WTC11 (cell line): ENCODE measurements around the gene LBX1. TPM values are rescaled to one million over a fixed set of nuclear protein-coding genes. Genes with fewer than 3 reads are reported as not detected.
A peak's percentile ranks its signal among the peaks of the same experiment; 100 is the strongest.

ENCODE experiments used
- ATAC-seq: fragments of 200-7000 bp; cut with Tn5 transposase; 2 replicates; pipeline ENCODE4 v1.10.0; 2021; ENCODE audit warnings: mild to moderate bottlenecking, moderate library complexity
- CTCF ChIA-PET: fragments of 300-600 bp; sonication (Branson Sonifier 250); formaldehyde crosslinking; loops from one replicate; lab custom pipeline; 2021; ENCODE audit warnings: antibody characterized with exemption; lab: Charles Lee
- POLR2A ChIA-PET: fragments of 350-600 bp; sonication (Branson Sonifier 250); formaldehyde crosslinking; loops from one replicate; lab custom pipeline; 2021; ENCODE audit warnings: antibody characterized with exemption; lab: Charles Lee
- DNase-seq: peaks from one replicate; pipeline ENCODE4 v3.0.0; 2021; ENCODE audit warnings: low spot score
- H3K27ac Mint-ChIP-seq: 2 replicates; pipeline ENCODE4 v1.8.0; 2021; ENCODE audit warnings: mixed read lengths
- H3K27me3 Mint-ChIP-seq: 2 replicates; pipeline ENCODE4 v1.8.0; 2021; ENCODE audit warnings: low read depth, mild to moderate bottlenecking, moderate library complexity, mixed read lengths
- H3K36me3 Mint-ChIP-seq: 2 replicates; pipeline ENCODE4 v1.8.0; 2021; ENCODE audit warnings: mixed read lengths
- H3K4me1 Mint-ChIP-seq: 2 replicates; pipeline ENCODE4 v1.8.0; 2022; ENCODE audit warnings: mixed read lengths
- H3K4me3 Mint-ChIP-seq: 2 replicates; pipeline ENCODE4 v1.8.0; 2021; ENCODE audit warnings: mild to moderate bottlenecking, moderate library complexity, mixed read lengths
- H3K9me3 Mint-ChIP-seq: 2 replicates; pipeline ENCODE4 v1.8.0; 2021; ENCODE audit warnings: mixed read lengths
- CREB1 ChIP-seq: sonication (generic); formaldehyde crosslinking; IDR thresholded peaks from 2 replicates; pipeline ENCODE4 v1.8.0; 2023; ENCODE audit warnings: mild to moderate bottlenecking, missing genetic modification reagents
- FOXP1 ChIP-seq: sonication (generic); formaldehyde crosslinking; IDR thresholded peaks from 2 replicates; pipeline ENCODE4 v1.8.0; 2022; ENCODE audit warnings: missing genetic modification reagents, mild to moderate bottlenecking, moderate library complexity, borderline replicate concordance
- HMGA2 ChIP-seq: fragments of 250-450 bp; sonication (Bioruptor Pico); IDR thresholded peaks from 2 replicates; pipeline ENCODE4 v1.4.0; 2021; ENCODE audit warnings: mild to moderate bottlenecking, moderate library complexity
- JUN ChIP-seq: sonication (generic); formaldehyde crosslinking; IDR thresholded peaks from 2 replicates; pipeline ENCODE4 v1.8.0; 2023; ENCODE audit warnings: mild to moderate bottlenecking, missing genetic modification reagents
- NR1H2 ChIP-seq: sonication (generic); formaldehyde crosslinking; IDR thresholded peaks from 2 replicates; pipeline ENCODE4 v1.9.0; 2021; ENCODE audit warnings: mild to moderate bottlenecking, moderate library complexity, missing genetic modification reagents
- NR2C2 ChIP-seq: sonication (generic); formaldehyde crosslinking; IDR thresholded peaks from 2 replicates; pipeline ENCODE4 v1.8.0; 2022; ENCODE audit warnings: mild to moderate bottlenecking, missing genetic modification reagents
- RORB ChIP-seq: fragments of 250-450 bp; sonication (Bioruptor Pico); IDR thresholded peaks from 2 replicates; pipeline ENCODE4 v1.9.0; 2021; ENCODE audit warnings: mild to moderate bottlenecking
- SMAD3 ChIP-seq: sonication (generic); formaldehyde crosslinking; IDR thresholded peaks from 2 replicates; pipeline ENCODE4 v1.8.0; 2022; ENCODE audit warnings: missing genetic modification reagents, mild to moderate bottlenecking, borderline replicate concordance
- SP1 ChIP-seq: sonication (generic); formaldehyde crosslinking; conservative IDR thresholded peaks from 2 replicates; pipeline ENCODE4 v1.8.1; 2022; ENCODE audit warnings: missing genetic modification reagents
- TEAD4 ChIP-seq: sonication (generic); formaldehyde crosslinking; IDR thresholded peaks from 2 replicates; pipeline ENCODE4 v1.8.0; 2022; ENCODE audit warnings: mild to moderate bottlenecking, missing genetic modification reagents
- ZNF138 ChIP-seq: sonication (generic); formaldehyde crosslinking; conservative IDR thresholded peaks from 2 replicates; pipeline ENCODE4 v1.8.1; 2022; ENCODE audit warnings: mild to moderate bottlenecking, moderate library complexity, missing genetic modification reagents
- ZNF416 ChIP-seq: fragments of 250-450 bp; sonication (Bioruptor Pico); IDR thresholded peaks from 2 replicates; pipeline ENCODE4 v1.9.0; 2021; ENCODE audit warnings: mild to moderate bottlenecking, inconsistent platforms
- ZNF423 ChIP-seq: fragments of 250-450 bp; sonication (Bioruptor Pico); IDR thresholded peaks from 2 replicates; pipeline ENCODE4 v2.1.2; 2022; ENCODE audit warnings: mild to moderate bottlenecking, moderate library complexity
- total RNA-seq: library from RNA; stranded (reverse); gene quantifications from 3 replicates; pipeline ENCODE4 v1.2.3, GENCODE V29; 2021
- TF ChIP-seq, protein P1 (sequence below): sonication (generic); formaldehyde crosslinking; IDR thresholded peaks from 2 replicates; pipeline ENCODE4 v1.8.0; 2022; ENCODE audit warnings: missing genetic modification reagents
- TF ChIP-seq, protein P2 (sequence below): sonication (generic); formaldehyde crosslinking; IDR thresholded peaks from 2 replicates; pipeline ENCODE4 v1.8.1; 2023; ENCODE audit warnings: mild to moderate bottlenecking, missing genetic modification reagents, borderline replicate concordance
- TF ChIP-seq, protein P3 (sequence below): sonication (generic); formaldehyde crosslinking; IDR thresholded peaks from 2 replicates; pipeline ENCODE4 v1.8.1; 2022; ENCODE audit warnings: low read depth, missing genetic modification reagents, borderline replicate concordance
- TF ChIP-seq, protein P4 (sequence below): sonication (generic); formaldehyde crosslinking; IDR thresholded peaks from 2 replicates; pipeline ENCODE4 v1.8.0; 2022; ENCODE audit warnings: mild to moderate bottlenecking, missing genetic modification reagents
- TF ChIP-seq, protein P5 (sequence below): sonication (generic); formaldehyde crosslinking; IDR thresholded peaks from 2 replicates; pipeline ENCODE4 v1.8.1; 2023; ENCODE audit warnings: mild to moderate bottlenecking, missing genetic modification reagents, moderate library complexity
- TF ChIP-seq, protein P6 (sequence below): sonication (generic); formaldehyde crosslinking; IDR thresholded peaks from 2 replicates; pipeline ENCODE4 v1.8.0; 2022; ENCODE audit warnings: mild to moderate bottlenecking, missing genetic modification reagents
- TF ChIP-seq, protein P7 (sequence below): sonication (generic); formaldehyde crosslinking; IDR thresholded peaks from 2 replicates; pipeline ENCODE4 v1.8.1; 2022; ENCODE audit warnings: mild to moderate bottlenecking, missing genetic modification reagents, moderate library complexity, borderline replicate concordance

Gene LBX1
- total RNA-seq, 1 experiment from 2014 or later: not detected

DNA sequence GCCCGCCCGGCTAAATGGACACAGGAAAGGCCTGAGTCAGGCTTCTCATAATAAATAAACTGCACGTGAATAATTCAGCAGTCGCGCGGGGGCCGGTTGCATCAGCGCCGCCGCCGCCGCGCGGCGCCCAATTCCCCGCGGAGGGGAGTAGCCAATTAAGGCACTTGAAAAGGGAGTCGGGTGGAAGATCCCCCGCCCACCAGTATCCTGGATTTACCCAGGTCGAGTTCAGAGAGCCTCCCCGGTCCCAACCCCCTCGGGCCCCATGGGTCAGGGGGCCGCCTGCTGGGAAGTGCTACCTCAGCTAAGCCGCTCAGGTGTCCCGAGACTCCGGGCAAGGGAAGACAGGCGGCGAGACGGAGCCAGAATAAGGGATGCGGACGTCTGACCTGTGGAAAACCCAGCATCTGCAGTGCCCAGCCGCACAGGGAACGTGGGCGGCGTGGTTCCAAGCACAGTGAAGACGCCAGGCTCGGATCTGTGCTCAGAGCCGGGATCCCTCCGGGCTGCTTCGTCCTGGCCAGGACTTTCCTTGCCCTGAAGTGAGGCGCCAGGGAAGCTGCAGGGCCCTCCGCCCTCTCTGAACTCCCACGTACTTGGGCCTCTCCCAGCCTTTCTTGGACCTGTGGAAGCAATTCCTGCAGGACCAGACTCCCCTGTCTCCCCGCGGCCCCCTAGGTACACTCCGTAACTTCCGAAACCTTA is 7.3 kb upstream of the LBX1 start:
- H3K27me3 Mint-ChIP-seq: peaks cover 100% of the 10 kb centered on the region
- CTCF ChIA-PET: interaction anchor here (0.6 to 7.9 kb wide), 21 partner anchors 8 to 333 kb away, joined by 3 to 108 read pairs (median 7); no protein-coding TSS in a partner anchor
- peak; percentile 76 for DNase-seq
- H3K36me3 Mint-ChIP-seq: no peaks in the 10 kb centered on the region
- TF ChIP-seq SP1 (CRISPR knock-in tag) (0 out of 2 replicates have a peak, but pooled peaks have one; percentile 19), FOXP1 (CRISPR knock-in tag) (0 out of 2 replicates have a peak, but pooled peaks have one; percentile 26), NR2C2 (CRISPR knock-in tag) (no peak), SMAD3 (no peak), HMGA2 (CRISPR knock-in tag) (no peak), CREB1 (CRISPR knock-in tag) (no peak), ZNF423 (CRISPR knock-in tag) (peak; percentile 24; the same call in 1 of the 2 replicates), JUN (CRISPR knock-in tag) (peak; percentile 18; the same call in 1 of the 2 replicates)
- TF ChIP-seq, protein P1, sequence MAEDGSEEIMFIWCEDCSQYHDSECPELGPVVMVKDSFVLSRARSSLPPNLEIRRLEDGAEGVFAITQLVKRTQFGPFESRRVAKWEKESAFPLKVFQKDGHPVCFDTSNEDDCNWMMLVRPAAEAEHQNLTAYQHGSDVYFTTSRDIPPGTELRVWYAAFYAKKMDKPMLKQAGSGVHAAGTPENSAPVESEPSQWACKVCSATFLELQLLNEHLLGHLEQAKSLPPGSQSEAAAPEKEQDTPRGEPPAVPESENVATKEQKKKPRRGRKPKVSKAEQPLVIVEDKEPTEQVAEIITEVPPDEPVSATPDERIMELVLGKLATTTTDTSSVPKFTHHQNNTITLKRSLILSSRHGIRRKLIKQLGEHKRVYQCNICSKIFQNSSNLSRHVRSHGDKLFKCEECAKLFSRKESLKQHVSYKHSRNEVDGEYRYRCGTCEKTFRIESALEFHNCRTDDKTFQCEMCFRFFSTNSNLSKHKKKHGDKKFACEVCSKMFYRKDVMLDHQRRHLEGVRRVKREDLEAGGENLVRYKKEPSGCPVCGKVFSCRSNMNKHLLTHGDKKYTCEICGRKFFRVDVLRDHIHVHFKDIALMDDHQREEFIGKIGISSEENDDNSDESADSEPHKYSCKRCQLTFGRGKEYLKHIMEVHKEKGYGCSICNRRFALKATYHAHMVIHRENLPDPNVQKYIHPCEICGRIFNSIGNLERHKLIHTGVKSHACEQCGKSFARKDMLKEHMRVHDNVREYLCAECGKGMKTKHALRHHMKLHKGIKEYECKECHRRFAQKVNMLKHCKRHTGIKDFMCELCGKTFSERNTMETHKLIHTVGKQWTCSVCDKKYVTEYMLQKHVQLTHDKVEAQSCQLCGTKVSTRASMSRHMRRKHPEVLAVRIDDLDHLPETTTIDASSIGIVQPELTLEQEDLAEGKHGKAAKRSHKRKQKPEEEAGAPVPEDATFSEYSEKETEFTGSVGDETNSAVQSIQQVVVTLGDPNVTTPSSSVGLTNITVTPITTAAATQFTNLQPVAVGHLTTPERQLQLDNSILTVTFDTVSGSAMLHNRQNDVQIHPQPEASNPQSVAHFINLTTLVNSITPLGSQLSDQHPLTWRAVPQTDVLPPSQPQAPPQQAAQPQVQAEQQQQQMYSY: peak; percentile 76
- TF ChIP-seq, protein P2, sequence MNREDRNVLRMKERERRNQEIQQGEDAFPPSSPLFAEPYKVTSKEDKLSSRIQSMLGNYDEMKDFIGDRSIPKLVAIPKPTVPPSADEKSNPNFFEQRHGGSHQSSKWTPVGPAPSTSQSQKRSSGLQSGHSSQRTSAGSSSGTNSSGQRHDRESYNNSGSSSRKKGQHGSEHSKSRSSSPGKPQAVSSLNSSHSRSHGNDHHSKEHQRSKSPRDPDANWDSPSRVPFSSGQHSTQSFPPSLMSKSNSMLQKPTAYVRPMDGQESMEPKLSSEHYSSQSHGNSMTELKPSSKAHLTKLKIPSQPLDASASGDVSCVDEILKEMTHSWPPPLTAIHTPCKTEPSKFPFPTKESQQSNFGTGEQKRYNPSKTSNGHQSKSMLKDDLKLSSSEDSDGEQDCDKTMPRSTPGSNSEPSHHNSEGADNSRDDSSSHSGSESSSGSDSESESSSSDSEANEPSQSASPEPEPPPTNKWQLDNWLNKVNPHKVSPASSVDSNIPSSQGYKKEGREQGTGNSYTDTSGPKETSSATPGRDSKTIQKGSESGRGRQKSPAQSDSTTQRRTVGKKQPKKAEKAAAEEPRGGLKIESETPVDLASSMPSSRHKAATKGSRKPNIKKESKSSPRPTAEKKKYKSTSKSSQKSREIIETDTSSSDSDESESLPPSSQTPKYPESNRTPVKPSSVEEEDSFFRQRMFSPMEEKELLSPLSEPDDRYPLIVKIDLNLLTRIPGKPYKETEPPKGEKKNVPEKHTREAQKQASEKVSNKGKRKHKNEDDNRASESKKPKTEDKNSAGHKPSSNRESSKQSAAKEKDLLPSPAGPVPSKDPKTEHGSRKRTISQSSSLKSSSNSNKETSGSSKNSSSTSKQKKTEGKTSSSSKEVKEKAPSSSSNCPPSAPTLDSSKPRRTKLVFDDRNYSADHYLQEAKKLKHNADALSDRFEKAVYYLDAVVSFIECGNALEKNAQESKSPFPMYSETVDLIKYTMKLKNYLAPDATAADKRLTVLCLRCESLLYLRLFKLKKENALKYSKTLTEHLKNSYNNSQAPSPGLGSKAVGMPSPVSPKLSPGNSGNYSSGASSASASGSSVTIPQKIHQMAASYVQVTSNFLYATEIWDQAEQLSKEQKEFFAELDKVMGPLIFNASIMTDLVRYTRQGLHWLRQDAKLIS (CRISPR knock-in tag): no peak
- ATAC-seq: peak; percentile 43
- POLR2A ChIA-PET: no interaction called here
- H3K4me1 Mint-ChIP-seq: peaks cover 25% of the 10 kb centered on the region
- no peaks in the 10 kb centered on the region for H3K9me3 Mint-ChIP-seq
- no peak overlapping the region for H3K27ac Mint-ChIP-seq
- peak overlapping the region; percentile 69 for H3K4me3 Mint-ChIP-seq

DNA sequence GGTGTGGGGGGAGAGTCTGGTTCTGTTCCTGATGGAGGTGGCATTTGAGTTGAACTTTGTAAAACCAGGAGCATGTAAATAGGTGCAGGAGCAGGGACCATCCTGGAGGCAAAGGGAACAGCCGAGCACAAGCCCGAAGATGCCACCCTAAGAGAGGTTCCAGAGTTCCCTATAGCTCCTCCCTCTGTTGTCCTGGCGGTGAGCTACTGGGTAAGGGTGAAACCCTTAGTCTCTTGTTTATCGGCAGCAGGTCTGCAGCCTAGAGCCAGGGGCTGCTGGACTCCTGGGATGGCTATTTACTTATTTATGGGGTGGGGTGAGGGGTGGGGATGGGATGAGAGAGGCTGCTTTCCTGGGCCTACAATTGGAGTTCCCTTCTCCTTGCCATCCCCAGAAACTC is 6.5 kb upstream of the LBX1 start:
- ATAC-seq (peak; percentile 59), DNase-seq (peak; percentile 46)
- H3K36me3 Mint-ChIP-seq: no peaks in the 10 kb centered on the region
- no peak overlapping the region for H3K27ac Mint-ChIP-seq
- ChIA-PET CTCF (interaction anchor here (0.6 to 7.9 kb wide), 24 partner anchors 10 to 483 kb away, joined by 3 to 108 read pairs (median 6); no protein-coding TSS in a partner anchor), POLR2A (interaction anchor here (0.7 kb wide), 1 partner anchor 14 kb away, joined by 4 read pairs; no protein-coding TSS in a partner anchor)
- H3K9me3 Mint-ChIP-seq: no peaks in the 10 kb centered on the region
- H3K27me3 Mint-ChIP-seq: peaks cover 100% of the 10 kb centered on the region
- peak overlapping the region; percentile 69 for H3K4me3 Mint-ChIP-seq
- TF ChIP-seq, protein P3, sequence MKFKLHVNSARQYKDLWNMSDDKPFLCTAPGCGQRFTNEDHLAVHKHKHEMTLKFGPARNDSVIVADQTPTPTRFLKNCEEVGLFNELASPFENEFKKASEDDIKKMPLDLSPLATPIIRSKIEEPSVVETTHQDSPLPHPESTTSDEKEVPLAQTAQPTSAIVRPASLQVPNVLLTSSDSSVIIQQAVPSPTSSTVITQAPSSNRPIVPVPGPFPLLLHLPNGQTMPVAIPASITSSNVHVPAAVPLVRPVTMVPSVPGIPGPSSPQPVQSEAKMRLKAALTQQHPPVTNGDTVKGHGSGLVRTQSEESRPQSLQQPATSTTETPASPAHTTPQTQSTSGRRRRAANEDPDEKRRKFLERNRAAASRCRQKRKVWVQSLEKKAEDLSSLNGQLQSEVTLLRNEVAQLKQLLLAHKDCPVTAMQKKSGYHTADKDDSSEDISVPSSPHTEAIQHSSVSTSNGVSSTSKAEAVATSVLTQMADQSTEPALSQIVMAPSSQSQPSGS (CRISPR knock-in tag): no peak
- no peak for TF ChIP-seq NR1H2 (CRISPR knock-in tag)
- TF ChIP-seq, protein P4, sequence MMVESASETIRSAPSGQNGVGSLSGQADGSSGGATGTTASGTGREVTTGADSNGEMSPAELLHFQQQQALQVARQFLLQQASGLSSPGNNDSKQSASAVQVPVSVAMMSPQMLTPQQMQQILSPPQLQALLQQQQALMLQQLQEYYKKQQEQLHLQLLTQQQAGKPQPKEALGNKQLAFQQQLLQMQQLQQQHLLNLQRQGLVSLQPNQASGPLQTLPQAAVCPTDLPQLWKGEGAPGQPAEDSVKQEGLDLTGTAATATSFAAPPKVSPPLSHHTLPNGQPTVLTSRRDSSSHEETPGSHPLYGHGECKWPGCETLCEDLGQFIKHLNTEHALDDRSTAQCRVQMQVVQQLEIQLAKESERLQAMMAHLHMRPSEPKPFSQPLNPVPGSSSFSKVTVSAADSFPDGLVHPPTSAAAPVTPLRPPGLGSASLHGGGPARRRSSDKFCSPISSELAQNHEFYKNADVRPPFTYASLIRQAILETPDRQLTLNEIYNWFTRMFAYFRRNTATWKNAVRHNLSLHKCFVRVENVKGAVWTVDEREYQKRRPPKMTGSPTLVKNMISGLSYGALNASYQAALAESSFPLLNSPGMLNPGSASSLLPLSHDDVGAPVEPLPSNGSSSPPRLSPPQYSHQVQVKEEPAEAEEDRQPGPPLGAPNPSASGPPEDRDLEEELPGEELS (CRISPR knock-in tag): no peak
- TF ChIP-seq ZNF416: no peak
- no peak for TF ChIP-seq SP1 (CRISPR knock-in tag)
- TF ChIP-seq, protein P5, sequence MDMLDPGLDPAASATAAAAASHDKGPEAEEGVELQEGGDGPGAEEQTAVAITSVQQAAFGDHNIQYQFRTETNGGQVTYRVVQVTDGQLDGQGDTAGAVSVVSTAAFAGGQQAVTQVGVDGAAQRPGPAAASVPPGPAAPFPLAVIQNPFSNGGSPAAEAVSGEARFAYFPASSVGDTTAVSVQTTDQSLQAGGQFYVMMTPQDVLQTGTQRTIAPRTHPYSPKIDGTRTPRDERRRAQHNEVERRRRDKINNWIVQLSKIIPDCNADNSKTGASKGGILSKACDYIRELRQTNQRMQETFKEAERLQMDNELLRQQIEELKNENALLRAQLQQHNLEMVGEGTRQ: no peak
- TF ChIP-seq ZNF423 (CRISPR knock-in tag): no peak
- TF ChIP-seq, protein P6, sequence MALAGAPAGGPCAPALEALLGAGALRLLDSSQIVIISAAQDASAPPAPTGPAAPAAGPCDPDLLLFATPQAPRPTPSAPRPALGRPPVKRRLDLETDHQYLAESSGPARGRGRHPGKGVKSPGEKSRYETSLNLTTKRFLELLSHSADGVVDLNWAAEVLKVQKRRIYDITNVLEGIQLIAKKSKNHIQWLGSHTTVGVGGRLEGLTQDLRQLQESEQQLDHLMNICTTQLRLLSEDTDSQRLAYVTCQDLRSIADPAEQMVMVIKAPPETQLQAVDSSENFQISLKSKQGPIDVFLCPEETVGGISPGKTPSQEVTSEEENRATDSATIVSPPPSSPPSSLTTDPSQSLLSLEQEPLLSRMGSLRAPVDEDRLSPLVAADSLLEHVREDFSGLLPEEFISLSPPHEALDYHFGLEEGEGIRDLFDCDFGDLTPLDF (CRISPR knock-in tag): no peak
- TF ChIP-seq, protein P7, sequence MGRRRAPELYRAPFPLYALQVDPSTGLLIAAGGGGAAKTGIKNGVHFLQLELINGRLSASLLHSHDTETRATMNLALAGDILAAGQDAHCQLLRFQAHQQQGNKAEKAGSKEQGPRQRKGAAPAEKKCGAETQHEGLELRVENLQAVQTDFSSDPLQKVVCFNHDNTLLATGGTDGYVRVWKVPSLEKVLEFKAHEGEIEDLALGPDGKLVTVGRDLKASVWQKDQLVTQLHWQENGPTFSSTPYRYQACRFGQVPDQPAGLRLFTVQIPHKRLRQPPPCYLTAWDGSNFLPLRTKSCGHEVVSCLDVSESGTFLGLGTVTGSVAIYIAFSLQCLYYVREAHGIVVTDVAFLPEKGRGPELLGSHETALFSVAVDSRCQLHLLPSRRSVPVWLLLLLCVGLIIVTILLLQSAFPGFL (CRISPR knock-in tag): no peak
- TF ChIP-seq TEAD4: no peak
- no peak for TF ChIP-seq RORB (CRISPR knock-in tag)
- TF ChIP-seq ZNF138 (CRISPR knock-in tag): no peak
- peaks cover 31% of the 10 kb centered on the region for H3K4me1 Mint-ChIP-seq
